Sigmoid colon (tissue), 4 donors: ENCODE results near the gene EXOC3L1.

ENCODE experiments used
- CTCF ChIP-seq, 4 experiments: fragments of 450-650 bp in 3 of 4; fragments of 200-600 bp in 1 of 4; IDR thresholded peaks; one replicate each; pipeline ENCODE4 v1.5.1; 2016 to 2019; ENCODE audit warnings: antibody characterized with exemption in 4 of 4, mild to moderate bottlenecking in 3 of 4, moderate library complexity in 2 of 4
- EP300 ChIP-seq, 4 donors: sonication (generic); formaldehyde crosslinking; IDR thresholded peaks; one replicate each; pipeline ENCODE4 v1.6.1; 2017; ENCODE audit warnings: antibody characterized with exemption in 4 of 4
- POLR2A ChIP-seq, 2 donors: fragments of 450-650 bp; IDR thresholded peaks; one replicate each; pipeline ENCODE4 v1.6.1; 2016; ENCODE audit warnings: antibody characterized with exemption in 2 of 2, mild to moderate bottlenecking in 2 of 2, moderate library complexity in 2 of 2
- POLR2AphosphoS5 ChIP-seq, 4 donors: sonication (generic); formaldehyde crosslinking; IDR thresholded peaks; one replicate each; pipeline ENCODE4 v1.6.1; 2017; ENCODE audit warnings: antibody characterized with exemption in 4 of 4

GRCh38 chr16:67169642-67170167 is 20.2 kb downstream of the EXOC3L1 start:
- TF ChIP-seq CTCF (IDR thresholded peaks at IDR 0.05) (peak in 2 of 4 experiments; percentile 32 to 47), POLR2A (IDR thresholded peaks at IDR 0.05) (no peak), POLR2AphosphoS5 (IDR thresholded peaks at IDR 0.05) (no peak), EP300 (IDR thresholded peaks at IDR 0.05) (no peak)
